NCI-H446 treated with DMSO at 0.1 percent for 48 hours (cell line): Measurements from ENCODE around the gene ATP8B1.

Experiments used
- DNase-seq: peaks from one replicate; lab custom pipeline; 2025; lab: John Stamatoyannopoulos, UW

ATP8B1 gene

GRCh38 chr18:57624988-57625387 is 178.1 kb downstream of the ATP8B1 start:
- DNase-seq: no peak

GRCh38 chr18:57621246-57621604 is 181.9 kb downstream of the ATP8B1 start:
- DNase-seq: no peak

- no peak for DNase-seq
These were observed 183.2 kb downstream of the ATP8B1 start for GRCh38 chr18:57619876-57620275.

GRCh38 chr18:57618910-57619309 is 184.2 kb downstream of the ATP8B1 start:
- no peak for DNase-seq

- no peak for DNase-seq
These were observed 199.2 kb downstream of the ATP8B1 start for GRCh38 chr18:57603871-57604270.
